NT2/D1 (cell line): ENCODE measurements around the gene CRYBG1.

Experiments used
- YY1 ChIP-seq: IDR thresholded peaks from 2 replicates; pipeline ENCODE4 v1.6.1; 2011; ENCODE audit not compliant: insufficient read length, insufficient read depth
- ZNF274 ChIP-seq: IDR thresholded peaks from 2 replicates; pipeline ENCODE4 v1.6.1; 2011; ENCODE audit warnings: mild to moderate bottlenecking, low read depth, low read length

- TF ChIP-seq YY1 (no peak), ZNF274 (no peak)
These were observed 533 bp upstream of the CRYBG1 start for GRCh38 chr6:106359959-106360409.
